HG02571 (cell line): ENCODE data around the gene AGL.
"Not testable (repeated sequence)": the region's sequence is repeated elsewhere in the genome, so short reads cannot be mapped to it uniquely, and the experiment has no call there.

ENCODE experiments used
- ATAC-seq: cut with Tn5 transposase; IDR thresholded peaks from one replicate; pipeline ENCODE4 v1.9.1; 2021; ENCODE audit warnings: mild to moderate bottlenecking, moderate library complexity; ENCODE audit not compliant: unreplicated experiment

Gene AGL

GRCh38 chr1:99850459-99851291, 514 bp downstream of the AGL start:
- peak; percentile 9 for ATAC-seq

DNA sequence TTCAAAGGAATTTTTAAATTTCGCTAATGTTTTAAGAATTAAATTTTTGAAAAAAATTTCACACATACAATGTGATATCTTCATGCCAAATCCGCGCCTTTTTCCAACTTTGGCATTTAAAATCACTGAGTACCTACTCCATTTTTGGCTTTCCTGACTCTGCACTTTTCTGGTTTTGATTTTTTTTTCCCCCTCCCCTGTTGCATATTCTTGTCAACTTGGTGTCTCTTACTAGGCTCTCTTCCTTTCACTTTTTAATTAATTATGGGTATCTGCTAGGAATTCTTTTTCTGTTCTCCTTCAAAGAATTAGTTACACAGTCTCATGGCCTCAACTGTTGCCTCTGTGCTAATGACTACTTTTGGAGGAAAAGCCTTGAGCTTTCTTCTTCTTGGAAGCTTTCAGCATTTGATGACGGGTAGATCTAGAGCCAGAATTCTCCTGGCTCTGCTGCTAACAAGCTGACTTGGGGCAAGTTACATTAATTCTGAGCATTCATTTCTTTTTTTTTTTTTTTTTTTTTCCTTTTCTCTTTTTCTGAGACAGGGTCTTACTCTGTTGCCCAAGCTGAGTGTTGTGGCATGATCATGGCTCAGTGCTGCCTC, 1.8 kb downstream of the AGL start:
- ATAC-seq, result no peak

GRCh38 chr1:99852648-99853047, 2.5 kb downstream of the AGL start:
- no peak for ATAC-seq

GRCh38 chr1:99855914-99856450, 5.8 kb downstream of the AGL start:
- ATAC-seq, result no peak

GRCh38 chr1:99857041-99857440, 6.9 kb downstream of the AGL start:
- not testable (repeated sequence) for ATAC-seq

DNA sequence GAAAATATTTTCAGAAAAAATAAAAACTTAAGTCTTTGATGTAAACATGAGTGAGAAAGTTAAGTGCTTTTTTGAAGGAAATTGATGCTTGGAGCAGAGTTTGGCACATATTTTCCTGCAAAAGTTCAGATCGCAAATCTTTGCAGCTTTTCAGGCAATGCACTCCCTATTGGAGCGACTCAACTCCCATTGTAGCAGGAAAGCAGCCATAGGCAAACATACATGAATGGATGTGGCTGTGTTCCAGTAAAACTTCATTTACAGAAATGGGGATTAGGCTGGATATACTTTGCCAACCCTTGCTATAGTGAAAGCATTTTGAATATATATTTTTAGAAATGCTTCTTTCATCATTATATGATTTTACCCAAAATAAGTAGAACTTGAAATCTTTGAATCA, 8.1 kb downstream of the AGL start:
- ATAC-seq, result no peak

DNA sequence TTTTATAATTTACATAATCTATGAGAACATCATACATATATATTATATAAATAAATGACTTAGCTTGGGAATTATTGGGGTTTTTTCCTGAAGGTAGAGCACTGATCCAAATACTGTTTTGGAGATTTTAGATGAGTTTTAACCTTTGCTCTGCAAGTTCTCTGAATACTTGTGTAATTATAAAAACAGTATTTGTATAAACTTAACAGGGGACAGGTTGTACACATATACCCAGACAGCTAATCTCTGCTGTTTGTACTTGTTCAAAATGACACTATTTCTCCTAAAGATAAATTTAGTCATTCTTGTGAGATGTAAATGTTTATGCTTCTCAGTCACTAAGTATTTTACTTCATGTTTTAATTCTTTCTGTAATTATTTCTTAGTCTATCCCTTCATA, 8.7 kb downstream of the AGL start:
- no peak for ATAC-seq

- no peak for ATAC-seq
Observed at GRCh38 chr1:99860703-99861102, 10.5 kb downstream of the AGL start.

GRCh38 chr1:99867682-99868081, 17.5 kb downstream of the AGL start:
- no peak for ATAC-seq

- no peak for ATAC-seq
Observed at GRCh38 chr1:99869304-99869703, 19.1 kb downstream of the AGL start.

- no peak for ATAC-seq
Observed at GRCh38 chr1:99869723-99870122, 19.6 kb downstream of the AGL start.

GRCh38 chr1:99872063-99872462, 21.9 kb downstream of the AGL start:
- no peak for ATAC-seq

DNA sequence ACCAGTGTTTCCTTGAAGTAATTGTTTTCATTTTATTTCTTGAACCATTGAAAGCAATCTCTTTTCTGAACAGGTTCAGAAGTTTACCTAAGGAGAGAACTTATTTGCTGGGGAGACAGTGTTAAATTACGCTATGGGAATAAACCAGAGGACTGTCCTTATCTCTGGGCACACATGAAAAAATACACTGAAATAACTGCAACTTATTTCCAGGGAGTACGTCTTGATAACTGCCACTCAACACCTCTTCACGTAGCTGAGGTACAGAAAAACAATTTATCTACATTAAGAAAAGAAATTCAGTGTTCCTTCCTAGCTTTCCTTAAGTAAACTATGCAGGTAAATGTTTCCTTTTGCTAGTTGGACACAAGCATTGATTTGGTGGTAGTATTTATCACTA, 27.4 kb downstream of the AGL start:
- no peak for ATAC-seq

GRCh38 chr1:99886179-99886578, 36.0 kb downstream of the AGL start:
- ATAC-seq, result no peak

- ATAC-seq, result no peak
Observed at GRCh38 chr1:99886841-99887240, 36.7 kb downstream of the AGL start.

- ATAC-seq, result no peak
Observed at GRCh38 chr1:99887890-99888289, 37.7 kb downstream of the AGL start.

DNA sequence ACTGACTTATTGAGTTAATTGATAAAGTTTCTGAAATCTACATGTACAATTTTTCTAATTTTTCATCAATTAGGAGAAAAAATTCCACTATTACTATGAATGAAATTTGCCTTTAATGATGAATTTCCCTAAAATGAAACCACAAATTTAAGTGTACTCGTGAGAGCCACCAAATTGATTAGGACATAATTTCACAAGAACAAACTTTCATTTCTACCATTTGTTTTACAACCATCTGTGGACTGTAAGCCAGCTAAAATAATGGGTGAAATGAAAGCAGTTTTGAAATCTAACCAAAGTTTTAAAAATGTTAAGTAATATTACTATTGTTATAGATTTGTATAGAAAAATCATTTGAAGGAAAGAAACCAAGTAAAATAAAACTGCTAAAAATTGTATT, 41.8 kb downstream of the AGL start:
- ATAC-seq, result no peak

- not testable (repeated sequence) for ATAC-seq
Observed at GRCh38 chr1:99903278-99903677, 53.1 kb downstream of the AGL start.

DNA sequence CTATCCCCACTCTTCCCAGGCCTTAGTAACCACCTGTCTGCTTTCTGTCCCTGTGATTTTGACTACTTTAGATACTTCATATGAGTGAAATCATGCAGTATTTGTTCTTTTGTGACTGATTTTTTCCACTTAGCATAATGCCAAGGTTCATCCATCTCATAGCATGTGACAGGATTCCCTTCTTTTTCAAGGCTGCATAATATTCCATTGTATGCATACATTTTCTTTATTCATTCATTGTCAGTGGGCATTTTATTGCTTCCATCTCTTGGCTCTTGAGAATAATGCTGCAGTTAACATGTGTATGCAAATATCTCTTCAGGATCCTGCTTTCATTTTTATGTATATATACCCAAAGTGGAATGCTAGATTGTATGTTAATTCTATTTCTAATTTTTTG, 56.4 kb downstream of the AGL start:
- no peak for ATAC-seq

DNA sequence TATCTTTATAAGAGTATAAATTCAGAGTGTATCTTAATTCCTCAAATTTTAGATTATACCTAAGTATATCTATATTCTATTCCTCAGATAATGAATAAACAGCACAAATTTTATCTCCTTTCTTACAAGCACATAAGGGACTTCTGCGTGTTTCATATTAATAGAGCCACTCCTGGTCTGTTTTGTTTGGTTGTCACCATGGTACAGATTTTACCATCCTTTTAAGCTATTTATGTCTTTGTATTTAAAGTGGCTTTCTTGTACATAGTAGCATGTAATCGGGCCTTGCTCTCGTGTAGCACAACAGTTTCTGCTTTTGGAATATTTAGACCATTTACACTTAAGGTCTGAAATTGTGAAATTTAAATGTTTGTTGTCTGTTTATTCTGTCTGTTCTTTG, 67.1 kb downstream of the AGL start:
- no peak for ATAC-seq

- no peak for ATAC-seq
Observed at GRCh38 chr1:99919220-99919619, 69.1 kb downstream of the AGL start.

DNA sequence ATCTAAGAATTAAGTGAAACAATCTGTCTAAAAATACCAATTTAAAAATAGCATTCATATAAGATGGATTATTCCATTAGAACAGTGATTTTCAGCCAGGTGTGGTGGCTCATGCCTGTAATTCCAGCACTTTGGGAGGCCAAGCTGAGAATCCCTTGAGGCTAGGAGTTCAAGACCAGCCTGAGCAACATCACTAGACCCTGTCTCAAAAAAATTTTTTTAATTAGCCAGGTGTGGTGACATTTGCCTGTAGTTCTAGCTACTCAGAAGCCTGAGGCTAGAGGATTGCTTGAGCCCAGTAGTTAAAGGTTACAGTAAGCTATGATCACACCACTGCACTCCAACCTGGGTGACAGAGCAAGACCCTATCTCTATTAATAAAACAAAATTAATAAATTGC, 84.6 kb downstream of the AGL start:
- ATAC-seq, result no peak
